Psoas muscle (tissue), 8 donors: ENCODE results near the gene DNAH10. TPM values are rescaled to one million over a fixed set of nuclear protein-coding genes. Genes with fewer than 3 reads are reported as not detected.

Source experiments
- ATAC-seq, 4 donors: fragments of 200-7000 bp; cut with Tn5 transposase; one replicate each; pipeline ENCODE4 v1.9.1; 2020; ENCODE audit warnings: moderate library complexity in 3 of 4, mild to moderate bottlenecking in 2 of 4
- DNase-seq, 2 donors: peaks; one replicate each; pipeline ENCODE4 v3.0.0-alpha.2; 2020
- H3K27ac ChIP-seq: fragments of 200-600 bp; one replicate; pipeline ENCODE4 v1.8.0; 2022
- H3K27me3 ChIP-seq, 3 donors: fragments of 200-600 bp in 1 of 3; one replicate each; pipeline versions ENCODE4 v1.6.1 to v1.8.0; 2013 to 2022; ENCODE audit warnings: low read length in 2 of 3, mild to moderate bottlenecking in 2 of 3, moderate library complexity in 1 of 3; ENCODE audit not compliant: insufficient read depth in 3 of 3
- H3K36me3 ChIP-seq, 2 donors: fragments of 200-600 bp in 1 of 2; one replicate each; pipeline versions ENCODE4 v1.6.1 to v1.8.0; 2013 to 2022; ENCODE audit warnings: low read depth in 1 of 2, mild to moderate bottlenecking in 1 of 2, moderate library complexity in 1 of 2; ENCODE audit not compliant: insufficient read depth in 1 of 2
- H3K4me1 ChIP-seq: fragments of 200-600 bp; one replicate; pipeline ENCODE4 v1.8.0; 2022
- H3K4me3 ChIP-seq: fragments of 200-600 bp; one replicate; pipeline ENCODE4 v1.8.0; 2022; ENCODE audit warnings: mild to moderate bottlenecking
- H3K9me3 ChIP-seq: fragments of 200-600 bp; one replicate; pipeline ENCODE4 v1.8.0; 2022
- WGBS, 3 donors: extraction: QIAGEN DNeasy Blood & Tissue Kit; methylation state at CpG; one replicate each; pipeline versions ENCODE4 v1.1.6 to v1.1.7; 2013; 5-methylcytosine and 5-hydroxymethylcytosine counted together
- intact Hi-C, 2 donors: fragments of 100-400 bp; cut with DNase I; formaldehyde crosslinking; loops; one replicate each; pipeline versions ENCODE4 v1.11.0 to v1.14.2; 2022
- polyA plus RNA-seq, 3 donors: library from polyadenylated mRNA; stranded (reverse); fragments of 200-250 nt; gene quantifications; one replicate each; pipeline ENCODE4 v1.2.3, GENCODE V29; 2013
- total RNA-seq, 4 donors: library from RNA; stranded (reverse); fragmentation: NEBNext Ultra II Directional in 2 of 4; extraction: Animal tissue kit (Norgen Biotek cat#: 25700) in 2 of 4; gene quantifications; one replicate each; pipeline versions ENCODE4 v1.2.1 to v1.2.4, GENCODE V29; 2021 to 2023
- TF ChIP-seq, protein P1 (sequence below): fragments of 200-600 bp; IDR thresholded peaks from one replicate; pipeline ENCODE4 v1.8.0; 2022; ENCODE audit warnings: antibody characterized with exemption
- donor health status: healthy with polysubstance abuse.
- donor health status: DM: no; HTN: no; CAD: no; lungs with moderate emphysema.
- donor health status: Bipolar disorder and iron deficiency.
- donor health status: healthy.
- donor health status: DM: yes; HTN: yes; CAD: no.
- donor health status: DM: no; HTN: no; CAD: no.
- donor health status: DM: no; HTN: no; CAD: no.
- donor health status: DM: yes; HTN: yes; CAD: no.

DNAH10 gene
- total and polyA plus RNA-seq, 7 donors = 0.01 to 0.84 (median 0.24) TPM; not detected in 1

DNA sequence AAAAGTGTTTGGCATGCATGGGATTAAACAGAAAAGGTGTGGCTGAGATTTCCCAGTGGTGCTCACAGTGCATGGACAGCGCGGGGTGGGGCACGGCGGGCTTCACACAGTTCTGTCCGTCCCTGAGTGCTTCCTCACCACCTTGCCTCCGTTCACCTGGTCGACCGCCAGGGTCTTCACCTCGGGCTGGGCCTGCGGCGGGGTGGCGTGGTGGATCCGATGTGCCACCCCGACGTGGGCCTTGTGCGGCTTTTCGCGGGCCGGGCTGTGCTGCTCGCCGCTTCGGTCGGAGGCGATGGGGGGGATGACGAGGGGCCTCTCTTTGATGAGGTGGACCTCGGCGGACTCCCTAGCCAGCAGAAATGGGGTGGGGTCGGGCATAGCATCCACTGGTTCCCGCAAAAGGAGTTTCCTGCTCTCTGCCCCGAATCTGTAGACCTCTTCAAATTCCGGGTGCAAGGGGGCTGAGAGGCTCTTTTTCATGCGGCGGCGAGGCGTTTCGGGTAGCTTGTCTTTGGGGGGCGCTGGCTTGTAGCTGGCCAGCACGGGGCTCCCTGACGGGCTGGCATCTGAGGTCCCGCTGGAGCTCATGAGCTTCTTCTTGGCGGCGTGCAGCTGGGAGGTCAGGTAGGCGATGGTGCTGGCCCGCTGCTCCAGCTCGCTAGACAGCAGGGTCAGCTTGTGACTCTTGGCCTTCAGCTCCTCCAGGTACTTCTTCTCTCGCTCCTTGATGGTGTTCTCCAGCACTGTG lies 175.0 kb downstream of the DNAH10 start:
- DNase-seq (no peak), ATAC-seq (no peak)
- intact Hi-C loops = no loop called here
- H3K27me3 ChIP-seq = no peaks in the 10 kb centered on the region
- TF ChIP-seq, protein P1, sequence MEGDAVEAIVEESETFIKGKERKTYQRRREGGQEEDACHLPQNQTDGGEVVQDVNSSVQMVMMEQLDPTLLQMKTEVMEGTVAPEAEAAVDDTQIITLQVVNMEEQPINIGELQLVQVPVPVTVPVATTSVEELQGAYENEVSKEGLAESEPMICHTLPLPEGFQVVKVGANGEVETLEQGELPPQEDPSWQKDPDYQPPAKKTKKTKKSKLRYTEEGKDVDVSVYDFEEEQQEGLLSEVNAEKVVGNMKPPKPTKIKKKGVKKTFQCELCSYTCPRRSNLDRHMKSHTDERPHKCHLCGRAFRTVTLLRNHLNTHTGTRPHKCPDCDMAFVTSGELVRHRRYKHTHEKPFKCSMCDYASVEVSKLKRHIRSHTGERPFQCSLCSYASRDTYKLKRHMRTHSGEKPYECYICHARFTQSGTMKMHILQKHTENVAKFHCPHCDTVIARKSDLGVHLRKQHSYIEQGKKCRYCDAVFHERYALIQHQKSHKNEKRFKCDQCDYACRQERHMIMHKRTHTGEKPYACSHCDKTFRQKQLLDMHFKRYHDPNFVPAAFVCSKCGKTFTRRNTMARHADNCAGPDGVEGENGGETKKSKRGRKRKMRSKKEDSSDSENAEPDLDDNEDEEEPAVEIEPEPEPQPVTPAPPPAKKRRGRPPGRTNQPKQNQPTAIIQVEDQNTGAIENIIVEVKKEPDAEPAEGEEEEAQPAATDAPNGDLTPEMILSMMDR = no peak
- no peak overlapping the region for H3K27ac ChIP-seq
- no peaks in the 10 kb centered on the region for H3K9me3 ChIP-seq
- no peaks in the 10 kb centered on the region for H3K4me1 ChIP-seq
- peaks cover 0 to 57% of the 10 kb centered on the region in 2 donors for H3K36me3 ChIP-seq
- no peak overlapping the region for H3K4me3 ChIP-seq
- 96 to 97% (median 96%) methylated on average over 45 to 46 of the region's 46 CpGs for whole genome bisulfite sequencing, 3 donors

DNA sequence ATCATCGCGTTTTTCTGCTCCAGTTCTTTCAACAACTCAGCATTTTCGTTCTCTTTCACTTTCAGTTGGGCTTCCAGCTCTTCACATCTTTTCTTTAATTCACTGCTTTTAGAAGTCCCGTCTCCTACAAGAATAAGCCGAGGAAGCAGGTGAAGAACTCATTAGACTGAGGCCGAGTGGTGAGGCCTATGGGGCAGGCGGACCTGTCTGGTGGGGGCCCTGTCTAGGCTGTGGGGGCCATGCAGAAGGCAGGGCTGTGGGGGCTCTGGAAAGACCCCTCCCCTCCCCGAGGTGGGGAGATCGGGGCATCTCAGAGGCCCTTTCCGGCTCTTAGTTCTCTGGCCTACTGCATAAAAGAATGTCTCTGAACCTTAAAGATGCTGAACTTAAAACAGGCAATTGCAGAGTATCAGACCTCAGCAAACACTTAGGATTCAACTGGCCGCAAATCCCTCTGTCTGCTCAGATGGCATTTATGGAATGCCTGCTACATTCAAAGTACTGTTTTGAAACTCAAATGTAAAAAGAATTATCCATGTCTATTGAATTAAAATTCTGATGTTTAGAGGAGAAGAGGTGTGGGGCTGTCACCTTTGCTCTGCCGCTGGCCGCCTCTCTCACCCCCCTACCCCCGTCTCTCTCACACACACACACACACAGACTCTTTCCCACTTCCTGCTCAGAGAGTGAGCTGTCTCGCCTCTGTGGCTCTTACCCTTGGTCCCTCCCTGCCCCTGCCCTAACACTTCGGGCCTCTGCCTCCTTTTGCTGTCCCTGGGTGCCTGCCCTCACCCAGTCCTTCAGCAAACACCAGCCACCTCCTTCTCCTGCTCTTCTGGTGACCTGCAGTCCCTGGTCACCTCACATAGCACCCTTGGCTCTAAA lies 175.8 kb downstream of the DNAH10 start:
- no peak overlapping the region for H3K27ac ChIP-seq
- H3K9me3 ChIP-seq = no peaks in the 10 kb centered on the region
- TF ChIP-seq, protein P1 = no peak
- peaks cover 0 to 65% of the 10 kb centered on the region in 2 donors for H3K36me3 ChIP-seq
- WGBS, 3 donors = 86 to 87% (median 87%) methylated on average over 16 of the region's 16 CpGs
- no peak overlapping the region for H3K4me3 ChIP-seq
- DNase-seq = no peak
- no peak for ATAC-seq
- H3K4me1 ChIP-seq = no peaks in the 10 kb centered on the region
- intact Hi-C loops = no loop called here
- H3K27me3 ChIP-seq = no peaks in the 10 kb centered on the region

DNA sequence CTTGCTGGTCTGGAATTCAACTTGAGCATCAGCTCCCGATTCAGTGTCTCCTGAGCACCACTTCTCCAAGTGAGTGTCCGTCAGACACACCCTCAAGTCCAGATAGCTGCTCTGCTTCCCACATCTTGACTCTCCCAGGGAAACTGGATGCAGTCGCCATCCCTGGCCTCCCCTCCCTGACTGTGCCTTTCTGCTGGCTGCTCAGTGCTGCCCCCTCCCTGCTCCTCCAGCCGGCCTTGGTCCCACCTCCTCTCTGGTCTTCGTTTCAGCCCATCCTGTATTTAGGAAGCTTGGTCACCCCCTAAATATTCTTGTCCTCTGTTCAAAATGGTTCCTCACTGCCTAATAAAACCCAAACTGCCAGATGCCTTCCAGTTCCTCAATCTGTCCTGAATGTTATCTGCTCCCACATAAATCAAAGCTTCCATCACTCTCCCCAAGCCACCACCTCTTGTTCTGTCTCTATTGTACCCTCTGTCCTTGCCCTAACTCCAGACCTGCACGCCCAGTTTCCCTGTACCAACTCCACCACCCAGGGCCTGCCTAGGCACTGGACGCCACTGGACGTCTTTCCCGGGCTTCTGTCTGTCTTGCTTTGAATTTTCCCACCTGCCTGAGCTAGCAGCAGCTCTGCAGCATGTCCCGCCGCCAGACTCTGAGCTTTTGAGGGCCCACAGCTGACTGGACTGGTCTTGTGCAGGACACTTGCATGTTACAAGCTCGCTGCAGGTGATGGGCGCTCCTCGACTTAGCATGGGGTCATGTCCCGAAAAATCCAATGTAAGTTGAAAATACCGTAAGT lies 176.8 kb downstream of the DNAH10 start:
- 85 to 90% (median 87%) methylated on average over 16 of the region's 16 CpGs for WGBS, 3 donors
- DNase-seq = no peak
- intact Hi-C loops = no loop called here
- peaks cover 0 to 68% of the 10 kb centered on the region in 2 donors for H3K36me3 ChIP-seq
- H3K9me3 ChIP-seq = no peaks in the 10 kb centered on the region
- no peak overlapping the region for H3K27ac ChIP-seq
- H3K4me1 ChIP-seq = no peaks in the 10 kb centered on the region
- H3K4me3 ChIP-seq = no peak overlapping the region
- ATAC-seq = no peak
- TF ChIP-seq, protein P1 = peak; percentile 7
- H3K27me3 ChIP-seq = no peaks in the 10 kb centered on the region

DNA sequence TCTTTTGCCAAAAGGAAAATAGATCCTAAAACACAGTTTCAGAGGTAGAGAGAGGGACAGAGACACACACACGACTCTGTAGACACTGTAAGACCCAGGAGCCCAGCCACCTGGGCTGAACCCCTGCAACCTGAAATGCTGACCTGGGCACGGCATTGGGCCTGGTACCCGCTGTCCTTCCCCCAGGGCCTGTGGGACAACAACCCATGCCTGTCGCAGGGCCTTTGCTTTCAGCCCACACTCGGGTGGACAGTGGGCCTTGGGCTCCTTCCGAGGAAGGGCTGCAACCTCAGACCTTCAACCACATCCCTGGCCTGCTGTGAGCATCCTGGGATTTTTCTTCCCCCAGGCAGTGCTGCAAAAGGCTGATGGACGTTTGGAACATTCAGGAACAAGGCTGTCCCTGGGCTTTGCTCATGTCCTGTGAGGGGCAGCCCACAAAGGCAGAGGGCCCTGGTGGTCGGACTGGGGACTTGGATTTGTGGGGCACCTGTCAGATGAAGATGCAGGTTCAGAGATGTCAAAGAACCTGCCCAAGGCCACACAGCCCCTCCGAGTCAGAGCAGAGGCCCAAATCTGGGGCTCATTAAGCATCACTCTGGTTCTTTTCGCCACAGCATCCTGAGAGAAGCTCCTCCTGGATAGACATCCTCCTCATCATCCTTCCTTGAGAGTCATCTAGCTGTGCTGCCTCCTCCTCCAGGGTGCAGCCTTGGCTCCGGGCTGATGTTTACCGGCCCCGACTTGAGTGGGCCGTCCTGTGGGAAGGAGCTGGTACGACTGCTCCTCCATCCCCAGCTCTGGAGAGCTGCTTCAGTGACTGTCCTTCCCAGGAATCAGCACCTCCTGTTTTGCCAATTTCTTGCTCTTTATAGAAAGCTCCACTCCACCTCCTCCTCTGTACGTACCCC lies 177.9 kb downstream of the DNAH10 start:
- intact Hi-C loops = no loop called here
- WGBS, 3 donors = 89 to 93% (median 92%) methylated on average over 16 of the region's 16 CpGs
- Histone ChIP-seq H3K36me3 (peaks cover 0 to 74% of the 10 kb centered on the region in 2 donors), H3K27me3 (no peaks in the 10 kb centered on the region), H3K4me1 (no peaks in the 10 kb centered on the region), H3K27ac (no peak overlapping the region), H3K9me3 (no peaks in the 10 kb centered on the region), H3K4me3 (no peak overlapping the region)
- ATAC-seq (no peak), DNase-seq (no peak)
- TF ChIP-seq, protein P1 = no peak
